Stomach (tissue), 4 donors: Measurements from ENCODE around the gene CHRNA10.

ENCODE experiments used
- POLR2A ChIP-seq, 4 donors: fragments of 450-650 bp; IDR thresholded peaks; one replicate each; pipeline ENCODE4 v1.6.1; 2016; ENCODE audit warnings: antibody characterized with exemption in 4 of 4, control low read depth in 2 of 4, mild to moderate bottlenecking in 1 of 4, moderate library complexity in 1 of 4
- POLR2AphosphoS5 ChIP-seq, 3 donors: sonication (generic); formaldehyde crosslinking; IDR thresholded peaks; one replicate each; pipeline ENCODE4 v1.6.1; 2016; ENCODE audit warnings: antibody characterized with exemption in 3 of 3
- TF ChIP-seq, protein P1 (sequence below), 7 experiments: fragments of 450-650 bp in 4 of 7; fragments of 200-600 bp in 3 of 7; sonication (generic) in 3 of 7; IDR thresholded peaks; one replicate each; pipeline ENCODE4 v1.5.1; 2016 to 2019; ENCODE audit warnings: antibody characterized with exemption in 7 of 7, control low read depth in 2 of 7, mild to moderate bottlenecking in 1 of 7

GRCh38 chr11:3679077-3679476 is 7.9 kb upstream of the CHRNA10 start:
- TF ChIP-seq, protein P1, sequence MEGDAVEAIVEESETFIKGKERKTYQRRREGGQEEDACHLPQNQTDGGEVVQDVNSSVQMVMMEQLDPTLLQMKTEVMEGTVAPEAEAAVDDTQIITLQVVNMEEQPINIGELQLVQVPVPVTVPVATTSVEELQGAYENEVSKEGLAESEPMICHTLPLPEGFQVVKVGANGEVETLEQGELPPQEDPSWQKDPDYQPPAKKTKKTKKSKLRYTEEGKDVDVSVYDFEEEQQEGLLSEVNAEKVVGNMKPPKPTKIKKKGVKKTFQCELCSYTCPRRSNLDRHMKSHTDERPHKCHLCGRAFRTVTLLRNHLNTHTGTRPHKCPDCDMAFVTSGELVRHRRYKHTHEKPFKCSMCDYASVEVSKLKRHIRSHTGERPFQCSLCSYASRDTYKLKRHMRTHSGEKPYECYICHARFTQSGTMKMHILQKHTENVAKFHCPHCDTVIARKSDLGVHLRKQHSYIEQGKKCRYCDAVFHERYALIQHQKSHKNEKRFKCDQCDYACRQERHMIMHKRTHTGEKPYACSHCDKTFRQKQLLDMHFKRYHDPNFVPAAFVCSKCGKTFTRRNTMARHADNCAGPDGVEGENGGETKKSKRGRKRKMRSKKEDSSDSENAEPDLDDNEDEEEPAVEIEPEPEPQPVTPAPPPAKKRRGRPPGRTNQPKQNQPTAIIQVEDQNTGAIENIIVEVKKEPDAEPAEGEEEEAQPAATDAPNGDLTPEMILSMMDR (IDR thresholded peaks at IDR 0.05) = no peak
- TF ChIP-seq POLR2AphosphoS5 (IDR thresholded peaks at IDR 0.05) = no peak
- no peak for TF ChIP-seq POLR2A (IDR thresholded peaks at IDR 0.05)
